ENCODE measurements around the gene CHST15.

CHST15 gene

GRCh38 chr10:124045276-124045675, 48.1 kb downstream of the CHST15 start:
- no peak for TF ChIP-seq ZFX (IDR thresholded peaks at IDR 0.05)
- TF ChIP-seq CTCF (conservative IDR thresholded peaks at IDR 0.05), result no peak
- no peak overlapping the region for H3K27ac ChIP-seq

- no peak for TF ChIP-seq CTCF (conservative IDR thresholded peaks at IDR 0.05)
- TF ChIP-seq ZFX (IDR thresholded peaks at IDR 0.05), result no peak
- no peak overlapping the region for H3K27ac ChIP-seq
Observed at GRCh38 chr10:124044143-124044862, 49.1 kb downstream of the CHST15 start.

GRCh38 chr10:124043310-124044142, 49.9 kb downstream of the CHST15 start:
- TF ChIP-seq CTCF (conservative IDR thresholded peaks at IDR 0.05) (no peak), ZFX (IDR thresholded peaks at IDR 0.05) (no peak)
- H3K27ac ChIP-seq, result no peak overlapping the region

- no peak for TF ChIP-seq CTCF (conservative IDR thresholded peaks at IDR 0.05)
- TF ChIP-seq ZFX (IDR thresholded peaks at IDR 0.05), result no peak
- no peak overlapping the region for H3K27ac ChIP-seq
Observed at GRCh38 chr10:124042656-124043309, 50.6 kb downstream of the CHST15 start.

GRCh38 chr10:124041675-124042445, 51.5 kb downstream of the CHST15 start:
- TF ChIP-seq ZFX (IDR thresholded peaks at IDR 0.05), result no peak
- no peak for TF ChIP-seq CTCF (conservative IDR thresholded peaks at IDR 0.05)
- H3K27ac ChIP-seq, result no peak overlapping the region

GRCh38 chr10:124040451-124041188, 52.8 kb downstream of the CHST15 start:
- no peak for TF ChIP-seq CTCF (conservative IDR thresholded peaks at IDR 0.05)
- H3K27ac ChIP-seq, result no peak overlapping the region
